ENCODE measurements around the gene NXPH1. TPM values are rescaled to one million over a fixed set of nuclear protein-coding genes. Genes with fewer than 3 reads are reported as not detected.
"Not testable (repeated sequence)": the region's sequence is repeated elsewhere in the genome, so short reads cannot be mapped to it uniquely, and the experiment has no call there.

The NXPH1 gene
- total RNA-seq, 4 donors from 2014 or later, result not detected

- H3K4me3 ChIP-seq, result no peak overlapping the region
- no peak for TF ChIP-seq POLR2A (IDR thresholded peaks at IDR 0.05)
- TF ChIP-seq EP300 (IDR thresholded peaks at IDR 0.05), result no peak
- no peak for TF ChIP-seq POLR2AphosphoS5 (IDR thresholded peaks at IDR 0.05)
- TF ChIP-seq, protein P1, sequence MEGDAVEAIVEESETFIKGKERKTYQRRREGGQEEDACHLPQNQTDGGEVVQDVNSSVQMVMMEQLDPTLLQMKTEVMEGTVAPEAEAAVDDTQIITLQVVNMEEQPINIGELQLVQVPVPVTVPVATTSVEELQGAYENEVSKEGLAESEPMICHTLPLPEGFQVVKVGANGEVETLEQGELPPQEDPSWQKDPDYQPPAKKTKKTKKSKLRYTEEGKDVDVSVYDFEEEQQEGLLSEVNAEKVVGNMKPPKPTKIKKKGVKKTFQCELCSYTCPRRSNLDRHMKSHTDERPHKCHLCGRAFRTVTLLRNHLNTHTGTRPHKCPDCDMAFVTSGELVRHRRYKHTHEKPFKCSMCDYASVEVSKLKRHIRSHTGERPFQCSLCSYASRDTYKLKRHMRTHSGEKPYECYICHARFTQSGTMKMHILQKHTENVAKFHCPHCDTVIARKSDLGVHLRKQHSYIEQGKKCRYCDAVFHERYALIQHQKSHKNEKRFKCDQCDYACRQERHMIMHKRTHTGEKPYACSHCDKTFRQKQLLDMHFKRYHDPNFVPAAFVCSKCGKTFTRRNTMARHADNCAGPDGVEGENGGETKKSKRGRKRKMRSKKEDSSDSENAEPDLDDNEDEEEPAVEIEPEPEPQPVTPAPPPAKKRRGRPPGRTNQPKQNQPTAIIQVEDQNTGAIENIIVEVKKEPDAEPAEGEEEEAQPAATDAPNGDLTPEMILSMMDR (IDR thresholded peaks at IDR 0.05), result no peak
Measured at GRCh38 chr7:8702807-8703206, 269.4 kb downstream of the NXPH1 start.

GRCh38 chr7:8710124-8710523 is 276.7 kb downstream of the NXPH1 start:
- WGBS, result 55% methylated on average over 2 of the region's 2 CpGs
- Histone ChIP-seq H3K4me1 (no peaks in the 10 kb centered on the region), H3K36me3 (no peaks in the 10 kb centered on the region), H3K27me3 (no peaks in the 10 kb centered on the region), H3K4me3 (no peak overlapping the region), H3K9me3 (no peaks in the 10 kb centered on the region), H3K27ac (no peak overlapping the region)
- no peak for DNase-seq (ENCODE audit: low spot score in 2 of 2)
- TF ChIP-seq POLR2AphosphoS5 (IDR thresholded peaks at IDR 0.05) (no peak), POLR2A (IDR thresholded peaks at IDR 0.05) (no peak), EP300 (IDR thresholded peaks at IDR 0.05) (no peak)
- TF ChIP-seq, protein P1 (IDR thresholded peaks at IDR 0.05), result no peak

More at GRCh38 chr7:8702807-8703206, 269.4 kb downstream of the NXPH1 start:
- Histone ChIP-seq H3K9me3 (no peaks in the 10 kb centered on the region), H3K4me1 (no peaks in the 10 kb centered on the region), H3K27me3 (no peaks in the 10 kb centered on the region), H3K27ac (no peak overlapping the region), H3K36me3 (no peaks in the 10 kb centered on the region)
- DNase-seq (ENCODE audit: low spot score in 2 of 2), result no peak

GRCh38 chr7:8714791-8715190 is 281.4 kb downstream of the NXPH1 start:
- Histone ChIP-seq H3K4me3 (no peak overlapping the region), H3K4me1 (no peaks in the 10 kb centered on the region), H3K27ac (no peak overlapping the region), H3K36me3 (no peaks in the 10 kb centered on the region), H3K9me3 (no peaks in the 10 kb centered on the region), H3K27me3 (no peaks in the 10 kb centered on the region)
- DNase-seq (ENCODE audit: low spot score in 2 of 2), result no peak
- TF ChIP-seq, protein P1 (IDR thresholded peaks at IDR 0.05), result no peak
- TF ChIP-seq POLR2A (IDR thresholded peaks at IDR 0.05), result no peak

- H3K27ac ChIP-seq, result no peak overlapping the region
- no peaks in the 10 kb centered on the region for H3K27me3 ChIP-seq
- no peaks in the 10 kb centered on the region for H3K4me1 ChIP-seq
- no peaks in the 10 kb centered on the region for H3K9me3 ChIP-seq
- no peaks in the 10 kb centered on the region for H3K36me3 ChIP-seq
- DNase-seq (ENCODE audit: low spot score in 2 of 2), result no peak
- whole genome bisulfite sequencing, result 53% methylated on average over 1 of the region's 1 CpG
- no peak for TF ChIP-seq POLR2A (IDR thresholded peaks at IDR 0.05)
- TF ChIP-seq, protein P1 (IDR thresholded peaks at IDR 0.05), result no peak
- no peak for TF ChIP-seq POLR2AphosphoS5 (IDR thresholded peaks at IDR 0.05)
- TF ChIP-seq EP300 (IDR thresholded peaks at IDR 0.05), result no peak
- H3K4me3 ChIP-seq, result no peak overlapping the region
Measured at GRCh38 chr7:8719102-8719501, 285.7 kb downstream of the NXPH1 start.

DNA sequence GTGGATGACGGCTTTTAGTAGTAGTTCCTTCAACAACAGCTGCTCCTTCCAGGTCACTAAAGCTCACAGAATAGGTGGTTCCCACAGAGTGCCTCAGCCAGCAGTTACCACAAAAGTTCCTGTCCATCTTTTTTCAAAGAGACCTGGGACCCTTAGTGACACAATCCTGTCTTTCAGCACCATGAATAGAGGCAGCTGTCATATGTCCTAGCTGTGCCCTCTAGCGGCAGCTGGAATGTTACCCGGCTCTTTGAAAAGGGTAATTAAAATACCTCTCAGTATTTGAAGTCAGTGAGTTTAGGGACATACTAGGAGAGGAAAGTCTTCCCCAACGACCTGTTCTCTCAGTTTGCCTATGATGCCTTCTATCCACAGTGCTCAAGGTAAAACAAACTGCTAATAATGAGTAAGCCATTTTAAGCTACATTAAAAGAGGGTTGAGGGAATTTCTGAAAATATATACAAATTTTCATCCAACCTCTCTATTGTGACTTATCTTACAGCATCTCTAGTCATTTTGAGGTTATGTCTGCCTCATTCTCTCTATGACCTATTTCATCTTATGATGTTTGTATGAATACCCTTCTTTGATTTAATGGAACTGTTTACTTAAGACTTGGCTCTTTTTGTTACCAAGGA is 290.8 kb downstream of the NXPH1 start:
- no peak for DNase-seq (ENCODE audit: low spot score in 2 of 2)
- Histone ChIP-seq H3K4me1 (no peaks in the 10 kb centered on the region), H3K9me3 (no peaks in the 10 kb centered on the region), H3K27me3 (no peaks in the 10 kb centered on the region), H3K36me3 (no peaks in the 10 kb centered on the region), H3K27ac (no peak overlapping the region), H3K4me3 (no peak overlapping the region)
- WGBS, result 15% methylated on average over 4 of the region's 4 CpGs
- TF ChIP-seq POLR2AphosphoS5 (IDR thresholded peaks at IDR 0.05), result no peak
- no peak for TF ChIP-seq POLR2A (IDR thresholded peaks at IDR 0.05)
- TF ChIP-seq EP300 (IDR thresholded peaks at IDR 0.05), result no peak

- WGBS, result 91% methylated on average over 12 of the region's 14 CpGs
Measured at GRCh38 chr7:8731756-8732155, 298.3 kb downstream of the NXPH1 start.

More at GRCh38 chr7:8731756-8732155, 298.3 kb downstream of the NXPH1 start:
- not testable (repeated sequence) for H3K36me3 ChIP-seq; H3K4me3 ChIP-seq; H3K27ac ChIP-seq; DNase-seq (ENCODE audit: low spot score in 2 of 2); H3K9me3 ChIP-seq; H3K27me3 ChIP-seq; H3K4me1 ChIP-seq
